Measurements from ENCODE around the gene ANO1.

ANO1 gene

GRCh38 chr11:70074746-70075145 is 3.4 kb upstream of the ANO1 start:
- no peak for DNase-seq

GRCh38 chr11:70075836-70076235 is 2.3 kb upstream of the ANO1 start:
- no peak for DNase-seq

- no peak for DNase-seq
Measured at GRCh38 chr11:70076461-70076931, 1.6 kb upstream of the ANO1 start.

GRCh38 chr11:70077411-70078094 is 564 bp upstream of the ANO1 start:
- DNase-seq, result no peak

- no peak for DNase-seq
Measured at GRCh38 chr11:70078781-70079616, 882 bp downstream of the ANO1 start.

- DNase-seq, result no peak
Measured at GRCh38 chr11:70079691-70080090, 1.6 kb downstream of the ANO1 start.

- DNase-seq, result no peak
Measured at GRCh38 chr11:70080763-70081162, 2.6 kb downstream of the ANO1 start.

GRCh38 chr11:70082829-70083228 is 4.7 kb downstream of the ANO1 start:
- DNase-seq, result no peak

GRCh38 chr11:70084046-70084984 is 6.2 kb downstream of the ANO1 start:
- DNase-seq, result no peak

GRCh38 chr11:70085815-70086769 is 8.0 kb downstream of the ANO1 start:
- no peak for DNase-seq

GRCh38 chr11:70087446-70088167 is 9.5 kb downstream of the ANO1 start:
- no peak for DNase-seq

GRCh38 chr11:70088735-70089250 is 10.7 kb downstream of the ANO1 start:
- DNase-seq, result no peak

GRCh38 chr11:70089631-70090030 is 11.5 kb downstream of the ANO1 start:
- DNase-seq, result no peak

GRCh38 chr11:70090961-70091381 is 12.9 kb downstream of the ANO1 start:
- DNase-seq, result peak; percentile 28

GRCh38 chr11:70091638-70092037 is 13.5 kb downstream of the ANO1 start:
- DNase-seq, result no peak

GRCh38 chr11:70092959-70093715 is 15.0 kb downstream of the ANO1 start:
- no peak for DNase-seq

- no peak for DNase-seq
Measured at GRCh38 chr11:70095541-70096252, 17.6 kb downstream of the ANO1 start.

- no peak for DNase-seq
Measured at GRCh38 chr11:70097783-70098563, 19.9 kb downstream of the ANO1 start.

GRCh38 chr11:70098936-70099335 is 20.8 kb downstream of the ANO1 start:
- no peak for DNase-seq
